Measurements from ENCODE around the gene SCN7A.

DNA sequence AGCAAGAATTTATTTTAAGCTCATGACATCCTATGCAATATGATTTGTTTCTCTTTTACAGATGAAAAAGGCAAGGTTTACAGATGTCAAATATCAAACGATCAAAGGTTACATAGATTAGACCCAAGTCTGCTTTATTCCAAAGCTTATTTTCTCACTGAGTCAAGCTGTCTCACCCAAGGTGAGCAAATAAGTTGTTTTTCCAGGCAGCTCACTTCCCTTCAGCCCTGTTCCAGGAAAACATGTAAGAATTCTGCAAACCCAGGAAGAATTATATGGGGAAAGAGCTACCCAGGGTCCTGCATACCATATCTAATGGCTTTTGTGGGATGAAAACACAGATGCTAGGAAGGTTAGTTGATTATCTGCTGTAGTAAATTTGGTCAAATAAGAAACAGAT is 60.6 kb downstream of the SCN7A start:
- TF ChIP-seq CTCF (optimal IDR thresholded peaks at IDR 0.05 in 1 of 3, IDR thresholded peaks at IDR 0.05 in 1 of 3, conservative IDR thresholded peaks at IDR 0.05 in 1 of 3; ENCODE audit: extremely low read depth in 1 of 3, insufficient read depth in 2 of 3, low read length in 3 of 3) (no peak), EZH2 (IDR thresholded peaks at IDR 0.05; ENCODE audit: low read length) (no peak)
